ENCODE data around the gene SLC39A8.

The SLC39A8 gene

DNA sequence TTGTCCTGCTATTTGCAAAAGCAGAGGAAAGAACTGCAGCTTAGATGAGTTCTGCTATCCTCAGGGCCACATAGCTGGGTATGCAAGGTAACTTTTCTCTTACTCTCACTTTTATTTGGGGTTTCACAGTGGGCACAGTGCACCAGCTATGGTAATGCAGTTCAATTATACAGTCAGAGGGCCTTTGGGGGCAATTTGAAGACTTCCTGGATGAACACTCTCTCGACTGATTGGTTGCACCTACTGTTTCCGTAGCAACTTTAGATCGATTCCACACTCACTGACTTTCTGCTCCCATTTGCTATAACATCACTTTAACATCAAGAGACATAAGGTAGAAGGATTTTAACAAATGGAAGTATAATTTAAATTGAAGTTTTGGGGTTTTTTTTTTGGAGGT, 128.6 kb downstream of the SLC39A8 start:
- Mint-ChIP-seq H3K27me3 (ENCODE audit: low read depth) (peaks cover 4% of the 10 kb centered on the region), H3K4me1 (ENCODE audit: low read depth) (no peaks in the 10 kb centered on the region), H3K9me3 (no peaks in the 10 kb centered on the region), H3K27ac (no peak overlapping the region), H3K4me3 (no peak overlapping the region), H3K36me3 (ENCODE audit: low read depth) (no peaks in the 10 kb centered on the region)

GRCh38 chr4:102213031-102213430, 132.3 kb downstream of the SLC39A8 start:
- no peaks in the 10 kb centered on the region for H3K36me3 Mint-ChIP-seq (ENCODE audit: low read depth)
- no peaks in the 10 kb centered on the region for H3K9me3 Mint-ChIP-seq

More at GRCh38 chr4:102213031-102213430, 132.3 kb downstream of the SLC39A8 start:
- Mint-ChIP-seq H3K27me3 (ENCODE audit: low read depth) (no peaks in the 10 kb centered on the region), H3K4me3 (no peak overlapping the region), H3K27ac (no peak overlapping the region), H3K4me1 (ENCODE audit: low read depth) (no peaks in the 10 kb centered on the region)

Data from T-helper 1 cell treated with Interleukin-12 subunit alpha and Interleukin-12 subunit beta and Interleukin-4 antibody, amounts not matched to agents 30 μg/mL and 1 μg/mL, for 36 hours (primary cell).